Right hindlimb (tissue), 1 donor: ENCODE measurements around the gene SH3TC1.

Experiments used
- DNase-seq: peaks from one replicate; pipeline ENCODE4 v3.0.0-alpha.2; 2018

SH3TC1 gene

GRCh38 chr4:8233672-8234484 lies 34.8 kb downstream of the SH3TC1 start:
- no peak for DNase-seq

- DNase-seq: no peak
Observed at GRCh38 chr4:8234715-8235114, 35.6 kb downstream of the SH3TC1 start.

- DNase-seq: no peak
Observed at GRCh38 chr4:8235224-8235623, 36.1 kb downstream of the SH3TC1 start.

GRCh38 chr4:8235686-8236085 lies 36.6 kb downstream of the SH3TC1 start:
- no peak for DNase-seq

GRCh38 chr4:8236106-8236919 lies 37.2 kb downstream of the SH3TC1 start:
- no peak for DNase-seq

- no peak for DNase-seq
Observed at GRCh38 chr4:8236920-8237195, 37.8 kb downstream of the SH3TC1 start.

GRCh38 chr4:8237256-8237989 lies 38.3 kb downstream of the SH3TC1 start:
- no peak for DNase-seq

- no peak for DNase-seq
Observed at GRCh38 chr4:8238036-8238511, 39.0 kb downstream of the SH3TC1 start.

GRCh38 chr4:8238515-8239053 lies 39.5 kb downstream of the SH3TC1 start:
- DNase-seq: no peak

GRCh38 chr4:8239226-8239625 lies 40.1 kb downstream of the SH3TC1 start:
- no peak for DNase-seq

- DNase-seq: no peak
Observed at GRCh38 chr4:8239661-8240060, 40.6 kb downstream of the SH3TC1 start.

- no peak for DNase-seq
Observed at GRCh38 chr4:8240211-8241041, 41.3 kb downstream of the SH3TC1 start.

GRCh38 chr4:8241211-8241779 lies 42.2 kb downstream of the SH3TC1 start:
- no peak for DNase-seq

- peak; percentile 97 for DNase-seq
Observed at GRCh38 chr4:8241895-8242696, 43.0 kb downstream of the SH3TC1 start.

GRCh38 chr4:8242782-8243560 lies 43.9 kb downstream of the SH3TC1 start:
- no peak for DNase-seq

GRCh38 chr4:8244001-8244757 lies 45.1 kb downstream of the SH3TC1 start:
- DNase-seq: no peak

- no peak for DNase-seq
Observed at GRCh38 chr4:8244931-8245460, 45.9 kb downstream of the SH3TC1 start.

GRCh38 chr4:8245884-8246833 lies 47.1 kb downstream of the SH3TC1 start:
- no peak for DNase-seq
